Neural crest cell (in vitro differentiated cells): Measurements from ENCODE around the gene STK17B. TPM values are rescaled to one million over a fixed set of nuclear protein-coding genes. Genes with fewer than 3 reads are reported as not detected.

Source experiments
- DNase-seq: peaks from one replicate; pipeline ENCODE4 v3.0.0; 2021; ENCODE audit warnings: low read depth, mixed read lengths, low spot score
- H3K27ac Mint-ChIP-seq: one replicate; pipeline ENCODE4 v1.8.0; 2021; ENCODE audit warnings: mild to moderate bottlenecking, mixed read lengths; ENCODE audit not compliant: unreplicated experiment
- H3K27me3 Mint-ChIP-seq: 2 replicates; pipeline ENCODE4 v1.8.0; 2021; ENCODE audit warnings: low read depth, mild to moderate bottlenecking, mixed read lengths
- H3K36me3 Mint-ChIP-seq: 2 replicates; pipeline ENCODE4 v1.8.0; 2021; ENCODE audit warnings: low read depth, mild to moderate bottlenecking, mixed read lengths
- H3K4me1 Mint-ChIP-seq: 2 replicates; pipeline ENCODE4 v1.8.0; 2021; ENCODE audit warnings: mixed read lengths
- H3K4me3 Mint-ChIP-seq: one replicate; pipeline ENCODE4 v1.8.0; 2021; ENCODE audit warnings: mild to moderate bottlenecking, mixed read lengths
- H3K9me3 Mint-ChIP-seq: 2 replicates; pipeline ENCODE4 v1.8.0; 2021; ENCODE audit warnings: mixed read lengths
- total RNA-seq: library from RNA; stranded (reverse); gene quantifications from 2 replicates; pipeline ENCODE4 v1.2.1, GENCODE V29; 2021
- TF ChIP-seq, protein P1 (sequence below): fragments of 200-600 bp; sonication (generic); conservative IDR thresholded peaks from 2 replicates; pipeline ENCODE4 v1.5.0; 2021; ENCODE audit warnings: antibody characterized with exemption, mild to moderate bottlenecking

STK17B gene
- total RNA-seq, 1 donor from 2014 or later = 7.3 TPM

DNA sequence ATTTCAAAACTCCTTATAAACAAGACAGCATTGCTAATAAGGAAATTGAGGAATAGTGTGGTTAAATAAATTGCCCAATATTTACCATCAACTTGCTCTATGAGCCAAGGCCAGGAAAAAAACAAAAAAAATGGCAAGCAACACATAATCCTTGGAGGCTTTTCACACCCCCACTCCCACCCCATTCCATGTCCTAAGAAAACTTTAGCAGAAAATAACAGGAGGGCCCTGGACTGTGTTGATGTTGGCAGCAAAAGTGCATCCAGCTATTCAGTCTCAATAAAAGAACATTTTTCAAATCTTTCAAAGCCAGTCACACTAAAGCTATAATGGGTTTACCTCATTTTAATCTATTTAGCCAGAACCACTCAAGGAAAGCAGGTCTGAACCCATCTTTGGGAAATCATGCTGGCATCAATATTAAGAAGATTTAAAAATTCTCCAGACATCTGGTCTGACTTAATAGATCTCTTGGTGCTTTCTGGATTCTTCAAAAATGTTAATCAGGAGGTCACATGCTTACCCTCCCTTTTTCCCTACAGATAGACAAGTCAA lies 34.6 kb upstream of the STK17B start:
- Mint-ChIP-seq H3K36me3 (peaks cover 9% of the 10 kb centered on the region), H3K4me1 (peaks cover under 1% of the 10 kb centered on the region), H3K9me3 (no peaks in the 10 kb centered on the region), H3K27me3 (no peaks in the 10 kb centered on the region), H3K4me3 (no peak overlapping the region), H3K27ac (no peak overlapping the region)
- TF ChIP-seq, protein P1, sequence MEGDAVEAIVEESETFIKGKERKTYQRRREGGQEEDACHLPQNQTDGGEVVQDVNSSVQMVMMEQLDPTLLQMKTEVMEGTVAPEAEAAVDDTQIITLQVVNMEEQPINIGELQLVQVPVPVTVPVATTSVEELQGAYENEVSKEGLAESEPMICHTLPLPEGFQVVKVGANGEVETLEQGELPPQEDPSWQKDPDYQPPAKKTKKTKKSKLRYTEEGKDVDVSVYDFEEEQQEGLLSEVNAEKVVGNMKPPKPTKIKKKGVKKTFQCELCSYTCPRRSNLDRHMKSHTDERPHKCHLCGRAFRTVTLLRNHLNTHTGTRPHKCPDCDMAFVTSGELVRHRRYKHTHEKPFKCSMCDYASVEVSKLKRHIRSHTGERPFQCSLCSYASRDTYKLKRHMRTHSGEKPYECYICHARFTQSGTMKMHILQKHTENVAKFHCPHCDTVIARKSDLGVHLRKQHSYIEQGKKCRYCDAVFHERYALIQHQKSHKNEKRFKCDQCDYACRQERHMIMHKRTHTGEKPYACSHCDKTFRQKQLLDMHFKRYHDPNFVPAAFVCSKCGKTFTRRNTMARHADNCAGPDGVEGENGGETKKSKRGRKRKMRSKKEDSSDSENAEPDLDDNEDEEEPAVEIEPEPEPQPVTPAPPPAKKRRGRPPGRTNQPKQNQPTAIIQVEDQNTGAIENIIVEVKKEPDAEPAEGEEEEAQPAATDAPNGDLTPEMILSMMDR = no peak
- no peak for DNase-seq

DNA sequence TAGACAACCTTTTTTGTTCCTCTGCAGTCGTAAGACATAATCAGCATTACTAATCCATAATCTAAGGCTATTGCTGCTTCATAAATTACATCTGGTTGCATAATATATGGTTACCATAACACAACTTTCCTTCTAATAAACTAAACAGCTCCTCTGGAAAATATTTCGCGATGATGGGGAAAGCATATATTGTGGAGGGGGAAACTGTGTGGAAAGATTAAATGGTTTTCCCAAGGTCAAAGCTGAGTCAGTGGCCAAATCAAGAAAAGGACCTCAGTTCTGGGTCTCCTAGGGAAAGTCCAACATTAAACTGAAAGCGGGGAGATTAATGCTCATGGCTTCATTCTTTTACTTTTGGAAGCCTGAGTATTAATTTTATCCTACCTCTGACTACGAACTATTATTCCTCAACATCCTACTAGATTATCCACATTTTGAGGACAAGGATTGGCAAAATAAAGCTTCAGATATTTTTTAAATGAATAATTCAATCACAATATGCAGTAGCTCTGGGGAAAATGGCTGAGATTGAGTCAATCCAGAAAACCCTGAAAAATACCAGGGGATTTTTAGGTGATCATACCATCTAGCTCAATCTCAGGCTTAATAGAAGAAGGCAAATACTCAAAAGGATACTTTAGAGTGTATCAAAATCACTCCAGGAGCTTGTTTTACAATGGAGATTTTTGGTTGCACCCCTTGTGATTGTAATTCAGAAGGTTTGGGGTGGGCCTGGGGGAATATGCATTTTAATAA lies 33.8 kb upstream of the STK17B start:
- no peaks in the 10 kb centered on the region for H3K9me3 Mint-ChIP-seq
- H3K27ac Mint-ChIP-seq = no peak overlapping the region
- TF ChIP-seq, protein P1 = no peak
- no peaks in the 10 kb centered on the region for H3K4me1 Mint-ChIP-seq
- H3K4me3 Mint-ChIP-seq = no peak overlapping the region
- H3K27me3 Mint-ChIP-seq = no peaks in the 10 kb centered on the region
- peaks cover 8% of the 10 kb centered on the region for H3K36me3 Mint-ChIP-seq
- DNase-seq = no peak

DNA sequence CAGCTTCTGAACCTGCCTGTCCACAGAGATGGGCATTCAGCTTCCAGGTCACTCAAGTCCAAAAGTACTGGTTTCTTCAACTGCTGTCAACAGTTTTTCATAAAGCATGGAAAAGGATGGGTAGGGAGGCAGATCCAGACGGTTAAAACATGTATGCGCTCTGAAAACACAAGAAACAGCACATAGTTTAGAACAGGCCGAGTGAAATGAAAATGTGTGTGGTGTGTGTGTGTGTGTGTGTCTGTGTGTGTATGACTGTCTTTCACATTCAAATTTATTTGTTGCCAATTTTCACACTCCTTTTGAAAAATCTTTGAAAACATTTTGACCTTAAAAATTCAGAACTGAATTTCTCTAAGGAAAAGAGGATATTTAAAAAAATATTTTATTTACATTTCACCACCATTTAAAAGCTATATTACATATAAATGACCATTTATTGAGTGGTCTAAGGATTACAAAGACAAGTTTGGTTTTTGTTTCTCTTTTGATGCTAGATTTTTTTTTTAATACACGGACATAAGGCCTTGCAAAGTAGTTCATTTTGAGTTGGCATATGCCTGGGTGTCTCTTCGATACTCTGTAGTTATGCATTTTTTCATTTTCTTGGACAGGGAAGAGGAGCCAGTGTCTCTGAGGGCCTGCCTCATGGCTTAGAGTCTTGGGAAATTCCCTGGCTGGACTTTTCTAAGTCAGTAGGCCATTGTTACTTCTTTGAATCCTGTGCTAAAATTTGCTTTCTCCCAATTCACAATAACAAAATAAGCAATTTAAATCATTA lies 30.0 kb upstream of the STK17B start:
- TF ChIP-seq, protein P1 = no peak
- Mint-ChIP-seq H3K36me3 (no peaks in the 10 kb centered on the region), H3K9me3 (no peaks in the 10 kb centered on the region), H3K27me3 (no peaks in the 10 kb centered on the region), H3K4me1 (no peaks in the 10 kb centered on the region), H3K4me3 (no peak overlapping the region), H3K27ac (no peak overlapping the region)
- no peak for DNase-seq

DNA sequence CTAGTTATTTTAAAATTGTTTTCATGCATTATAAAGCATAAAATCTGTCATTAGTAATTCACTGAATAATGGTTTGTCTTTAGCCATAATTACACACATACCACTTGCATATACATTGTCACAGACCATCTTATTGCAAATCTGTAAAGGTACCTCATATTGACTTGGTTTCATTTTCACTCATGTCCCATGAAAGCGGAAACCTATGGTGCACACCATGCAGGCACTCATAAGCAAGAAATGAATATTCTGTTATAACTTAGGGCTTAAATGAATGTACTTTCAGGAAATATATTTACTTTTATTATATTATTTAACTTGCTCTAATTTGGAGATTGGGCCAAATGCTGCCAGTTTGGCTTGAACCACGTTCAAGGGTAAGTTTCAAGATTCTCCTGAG lies 29.2 kb upstream of the STK17B start:
- Mint-ChIP-seq H3K27ac (no peak overlapping the region), H3K4me1 (no peaks in the 10 kb centered on the region), H3K4me3 (no peak overlapping the region), H3K9me3 (no peaks in the 10 kb centered on the region), H3K36me3 (no peaks in the 10 kb centered on the region), H3K27me3 (no peaks in the 10 kb centered on the region)
- TF ChIP-seq, protein P1 = no peak
- DNase-seq = no peak

DNA sequence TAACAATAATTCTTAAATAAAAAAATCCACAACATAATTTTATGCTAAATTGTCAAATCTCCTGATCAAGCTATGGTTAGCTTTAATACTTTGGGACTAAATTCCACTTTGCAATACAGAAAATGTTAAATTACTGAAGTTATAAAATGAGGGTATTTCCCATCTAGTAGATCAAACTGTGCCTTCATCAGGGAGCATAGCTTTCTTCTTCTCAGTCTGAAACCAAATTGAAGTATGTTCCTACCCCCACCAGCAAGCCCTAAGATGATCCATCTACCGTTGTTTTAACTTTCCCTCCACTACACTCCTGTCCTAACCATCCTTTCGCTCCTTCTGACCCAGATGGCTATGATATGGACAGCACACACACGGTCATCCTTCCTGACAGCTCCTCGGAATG lies 24.4 kb upstream of the STK17B start:
- Mint-ChIP-seq H3K4me3 (no peak overlapping the region), H3K27me3 (no peaks in the 10 kb centered on the region), H3K9me3 (no peaks in the 10 kb centered on the region), H3K27ac (no peak overlapping the region), H3K36me3 (no peaks in the 10 kb centered on the region), H3K4me1 (no peaks in the 10 kb centered on the region)
- no peak for DNase-seq
- TF ChIP-seq, protein P1 = no peak
